Measurements from ENCODE around the gene POTEC. TPM values are rescaled to one million over a fixed set of nuclear protein-coding genes. Genes with fewer than 3 reads are reported as not detected.
"Not testable (repeated sequence)": the region's sequence is repeated elsewhere in the genome, so short reads cannot be mapped to it uniquely, and the experiment has no call there.

POTEC gene
- total RNA-seq (2014; rRNA removed; shearing (Covaris generic)), result not detected in 2 replicates

DNA sequence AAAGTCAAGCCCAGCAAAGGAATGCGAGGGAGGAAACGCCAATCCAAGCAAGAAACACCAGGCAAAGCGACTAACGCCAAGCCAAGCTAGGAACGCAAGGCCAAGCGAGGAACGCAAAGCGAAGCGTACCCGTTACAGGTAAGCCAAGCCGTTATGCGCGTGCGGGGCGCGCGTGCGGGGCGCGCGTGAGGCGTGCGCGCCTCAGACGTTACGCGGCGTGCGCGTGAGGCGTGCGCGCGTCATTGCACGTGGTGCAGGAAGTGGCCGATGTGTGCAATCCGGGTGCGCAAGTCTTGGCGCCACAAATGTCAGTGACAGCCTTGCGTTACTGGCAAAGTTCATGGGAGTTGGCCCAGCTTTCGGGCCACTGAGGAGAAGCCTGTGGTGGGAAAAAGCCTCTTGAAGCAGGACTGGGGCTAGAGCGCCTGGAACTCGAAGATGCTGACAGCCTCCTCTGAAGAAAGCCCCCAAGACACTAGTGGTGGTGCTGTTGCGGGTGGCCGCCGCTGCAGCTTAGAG is at the start of gene POTEC:
Gene POTEC, minus strand, starts transcription at position 155 of the 519 bp plus-strand sequence. CDS start 454 bp downstream, outside the sequence.
- H3K36me3 ChIP-seq (replicated peaks; ENCODE audit: control insufficient read depth, insufficient read depth, low read length); DNase-seq; H3K4me3 ChIP-seq (ENCODE audit: insufficient read depth, low read depth, low read length); H3K27me3 ChIP-seq (ENCODE audit: control insufficient read depth, insufficient read depth, low read length): not testable (repeated sequence)

DNA sequence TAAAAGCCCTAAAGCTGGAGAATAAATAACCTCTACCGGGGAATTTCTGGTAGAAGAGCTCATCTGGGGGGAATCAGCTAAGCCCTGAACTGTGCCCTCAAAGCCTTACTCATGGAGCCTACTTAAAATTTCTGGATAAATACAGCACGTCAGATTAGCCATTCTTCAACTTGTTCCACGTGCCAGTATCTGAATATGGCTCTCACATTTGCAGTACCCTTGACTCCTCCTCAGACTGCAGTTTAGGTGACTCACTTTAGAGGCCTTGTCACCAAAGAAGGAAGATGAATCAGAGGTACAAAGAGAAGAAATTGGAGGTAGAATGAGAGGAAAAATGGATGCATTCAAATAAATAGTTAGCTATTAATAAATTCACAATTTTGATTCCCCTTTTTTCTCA is 34.6 kb upstream of the POTEC start:
- no peak for DNase-seq
- Histone ChIP-seq H3K36me3 (replicated peaks; ENCODE audit: control insufficient read depth, insufficient read depth, low read length) (no peaks in the 10 kb centered on the region), H3K27me3 (ENCODE audit: control insufficient read depth, insufficient read depth, low read length) (no peaks in the 10 kb centered on the region), H3K4me3 (ENCODE audit: insufficient read depth, low read depth, low read length) (no peak overlapping the region)

DNA sequence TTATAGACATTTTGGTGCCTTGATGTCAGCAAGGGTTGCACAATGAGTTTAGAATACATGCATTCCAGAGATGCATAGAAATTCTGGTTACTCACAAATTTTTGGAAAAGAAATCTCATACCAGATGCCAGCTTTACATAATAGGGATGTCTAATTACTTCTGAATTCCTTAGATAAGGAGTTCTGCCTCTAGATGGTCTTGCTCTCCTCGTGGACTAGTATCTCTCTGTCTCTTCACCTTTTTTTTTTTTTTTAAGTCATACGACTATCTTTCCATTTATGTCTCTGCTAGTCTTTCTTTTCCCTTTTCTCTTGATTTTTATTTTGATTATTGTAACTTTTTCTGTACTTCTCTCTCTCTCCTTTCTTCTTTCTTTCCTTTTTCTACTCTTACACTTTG is 16.1 kb upstream of the POTEC start:
- not testable (repeated sequence) for H3K4me3 ChIP-seq (ENCODE audit: insufficient read depth, low read depth, low read length); DNase-seq; H3K36me3 ChIP-seq (replicated peaks; ENCODE audit: control insufficient read depth, insufficient read depth, low read length); H3K27me3 ChIP-seq (ENCODE audit: control insufficient read depth, insufficient read depth, low read length)

DNA sequence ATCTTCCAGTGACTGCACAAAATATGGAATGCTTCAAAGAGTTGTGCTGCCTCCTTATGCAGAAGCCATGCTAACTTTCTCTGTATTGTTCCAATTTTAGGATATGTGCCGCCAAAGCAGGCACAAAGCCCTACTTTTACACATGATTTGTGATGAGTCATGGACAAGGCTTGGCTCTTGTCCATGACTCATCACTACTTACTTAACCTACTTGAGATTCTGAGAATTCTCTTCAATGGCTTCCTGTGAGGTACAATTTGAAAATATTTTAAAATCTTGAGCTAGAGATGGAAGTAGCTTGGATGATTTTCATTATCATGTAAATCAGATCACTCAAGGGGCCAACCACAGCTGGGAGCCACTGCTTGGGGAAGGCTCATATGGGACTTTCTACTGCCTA is 11.7 kb downstream of the POTEC start:
- not testable (repeated sequence) for DNase-seq; H3K36me3 ChIP-seq (replicated peaks; ENCODE audit: control insufficient read depth, insufficient read depth, low read length); H3K4me3 ChIP-seq (ENCODE audit: insufficient read depth, low read depth, low read length); H3K27me3 ChIP-seq (ENCODE audit: control insufficient read depth, insufficient read depth, low read length)

DNA sequence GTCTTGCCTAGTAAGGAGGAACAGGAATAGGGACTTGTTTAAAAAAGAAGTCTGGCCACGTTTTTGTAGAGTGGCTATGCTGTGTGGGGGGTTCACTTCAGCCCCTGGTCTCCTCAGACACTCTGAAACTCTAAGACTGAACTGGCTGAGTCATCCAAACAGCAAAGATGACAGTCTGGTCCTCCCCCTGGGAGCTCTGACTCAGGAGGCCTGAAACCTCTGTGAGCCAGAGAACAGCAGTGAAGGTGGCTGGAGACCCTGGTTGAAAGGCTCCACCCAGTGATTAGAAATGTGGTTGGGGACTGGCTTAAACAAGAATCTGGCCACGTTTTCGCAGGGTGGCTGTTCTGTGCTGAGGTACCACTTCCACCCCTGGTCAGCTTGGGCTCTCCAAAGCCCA is 32.7 kb downstream of the POTEC start:
- H3K27me3 ChIP-seq (ENCODE audit: control insufficient read depth, insufficient read depth, low read length); DNase-seq; H3K36me3 ChIP-seq (replicated peaks; ENCODE audit: control insufficient read depth, insufficient read depth, low read length); H3K4me3 ChIP-seq (ENCODE audit: insufficient read depth, low read depth, low read length): not testable (repeated sequence)

DNA sequence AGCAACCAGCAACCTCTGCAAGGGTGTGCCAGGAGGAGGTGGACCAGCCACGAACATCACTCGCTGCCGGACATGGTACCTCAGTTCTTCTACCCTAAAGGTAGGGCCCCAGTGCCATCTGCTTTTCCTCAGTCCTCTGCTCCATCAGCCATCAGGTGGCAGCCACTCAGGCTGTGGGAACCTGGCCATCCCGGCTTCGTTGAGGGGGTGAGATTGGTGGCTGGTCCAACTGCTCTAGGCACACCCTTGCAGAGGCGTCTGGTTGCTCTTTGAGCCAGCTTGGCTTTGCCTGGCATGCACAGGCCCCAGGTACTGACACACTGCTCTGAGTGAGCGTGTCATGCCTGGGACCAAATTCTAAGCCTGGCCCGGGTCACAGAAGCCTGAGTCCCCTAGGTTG is 39.7 kb downstream of the POTEC start:
- DNase-seq; H3K36me3 ChIP-seq (replicated peaks; ENCODE audit: control insufficient read depth, insufficient read depth, low read length); H3K27me3 ChIP-seq (ENCODE audit: control insufficient read depth, insufficient read depth, low read length); H3K4me3 ChIP-seq (ENCODE audit: insufficient read depth, low read depth, low read length): not testable (repeated sequence)

DNA sequence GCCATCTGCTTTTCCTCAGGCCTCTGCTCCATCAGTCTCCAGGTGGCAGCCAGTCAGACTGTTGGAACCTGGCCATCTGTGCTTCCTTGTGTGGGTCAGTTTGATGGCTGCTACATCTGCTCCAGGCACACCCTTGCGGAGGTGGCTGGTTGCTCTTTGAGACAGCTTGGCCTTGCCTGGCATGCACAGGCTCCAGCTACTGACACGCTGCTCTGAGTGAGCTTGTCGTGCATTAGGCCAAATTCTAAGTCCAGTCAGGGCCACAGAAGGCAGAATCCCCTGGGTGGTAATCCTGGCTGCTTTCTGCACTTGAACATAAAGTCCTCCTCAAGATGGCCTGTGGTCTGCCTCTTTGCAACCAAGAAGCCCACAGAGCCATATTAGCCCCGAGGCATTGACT is 41.5 kb downstream of the POTEC start:
- H3K4me3 ChIP-seq (ENCODE audit: insufficient read depth, low read depth, low read length); DNase-seq; H3K36me3 ChIP-seq (replicated peaks; ENCODE audit: control insufficient read depth, insufficient read depth, low read length); H3K27me3 ChIP-seq (ENCODE audit: control insufficient read depth, insufficient read depth, low read length): not testable (repeated sequence)

DNA sequence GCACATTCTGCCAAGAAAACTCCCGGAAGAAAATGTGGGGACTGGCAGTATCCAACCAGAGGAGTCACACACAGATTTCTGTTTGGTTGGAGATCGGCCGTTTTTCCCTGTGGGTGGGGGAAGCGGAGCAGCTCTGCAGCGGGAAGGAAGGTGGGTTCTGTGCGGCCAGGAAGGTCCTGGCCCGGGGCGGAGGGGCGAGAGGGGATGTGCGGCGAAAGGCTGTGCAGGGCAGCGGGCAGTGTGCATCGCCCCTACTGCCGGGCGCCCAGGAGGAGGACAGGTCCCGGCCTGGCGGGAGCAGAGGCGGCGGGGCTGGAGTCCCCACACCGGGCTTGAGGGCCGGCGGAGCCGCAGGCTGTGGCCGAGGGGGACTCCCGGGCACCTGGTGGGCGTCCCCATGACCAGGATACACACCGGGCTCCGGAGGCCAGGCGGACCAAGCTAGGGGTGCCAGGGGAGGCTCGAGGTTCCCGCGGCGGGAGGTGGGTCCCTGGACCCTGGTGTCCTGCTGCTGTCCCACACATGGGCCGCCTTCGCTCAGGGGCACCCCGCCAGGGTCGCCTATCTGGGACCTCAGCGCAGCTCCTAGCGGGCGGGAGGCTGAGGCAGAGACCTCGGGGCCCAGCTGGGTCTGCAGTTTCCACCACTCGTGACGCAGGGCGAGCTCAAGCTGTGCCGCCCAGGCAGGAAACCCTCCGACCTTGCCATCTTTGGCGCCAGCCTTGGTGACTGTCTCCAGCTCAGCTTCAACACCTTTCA is 54.0 kb downstream of the POTEC start:
- not testable (repeated sequence) for H3K36me3 ChIP-seq (replicated peaks; ENCODE audit: control insufficient read depth, insufficient read depth, low read length); H3K4me3 ChIP-seq (ENCODE audit: insufficient read depth, low read depth, low read length); H3K27me3 ChIP-seq (ENCODE audit: control insufficient read depth, insufficient read depth, low read length)
- peak; percentile 7 for DNase-seq

DNA sequence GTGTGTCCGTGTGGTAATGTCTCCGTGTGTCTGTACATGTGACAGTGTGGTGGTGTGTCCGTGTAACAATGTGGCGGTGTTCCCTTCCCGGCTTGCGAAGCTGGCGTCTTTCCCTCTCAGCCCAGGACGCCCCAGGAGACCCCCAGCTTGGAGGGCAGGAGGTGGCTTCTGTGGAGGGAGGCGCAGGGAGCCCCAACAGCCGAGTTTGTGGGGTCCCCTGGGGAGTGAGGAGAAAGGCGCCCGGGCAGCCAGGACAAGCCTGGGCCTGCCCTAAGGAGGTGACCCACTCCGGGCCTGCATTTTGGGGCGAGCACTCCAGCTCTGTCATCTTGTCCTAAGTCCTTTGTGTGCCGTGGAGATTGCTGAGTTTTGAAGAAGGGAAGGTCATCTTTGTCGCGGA is 54.6 kb downstream of the POTEC start:
- not testable (repeated sequence) for H3K27me3 ChIP-seq (ENCODE audit: control insufficient read depth, insufficient read depth, low read length)

DNA sequence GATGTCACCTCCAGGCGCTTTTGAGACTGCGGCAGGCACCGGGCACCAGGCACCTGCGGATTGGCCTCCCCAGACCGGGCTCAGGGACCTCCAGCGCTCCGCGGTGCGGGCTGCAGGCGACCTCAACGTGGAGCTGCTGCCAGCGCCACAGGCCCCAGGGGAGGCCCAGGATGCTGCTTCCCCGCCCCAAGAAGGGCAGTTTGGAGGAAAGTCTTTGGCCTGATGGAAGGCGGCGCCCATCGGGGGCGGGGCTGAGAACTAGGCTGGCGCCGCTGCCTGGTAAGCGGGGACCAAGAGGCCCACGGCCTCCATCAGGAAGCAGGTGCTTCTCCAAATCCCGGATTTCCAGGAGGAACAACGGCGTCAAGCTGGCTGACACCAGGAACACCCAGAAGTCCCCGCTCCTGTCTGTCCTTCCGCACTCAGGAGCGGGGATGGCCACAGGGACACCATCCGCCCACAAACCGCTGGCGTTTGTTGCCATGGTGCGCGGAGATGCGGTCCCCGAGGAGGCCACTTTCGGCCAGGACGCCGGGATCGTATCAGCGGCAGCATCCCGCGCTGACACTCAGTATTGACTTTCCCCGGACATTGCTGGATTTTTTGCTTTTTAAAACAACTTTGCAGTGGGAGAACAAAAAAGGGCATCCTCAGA is 56.3 kb downstream of the POTEC start:
- not testable (repeated sequence) for DNase-seq; H3K36me3 ChIP-seq (replicated peaks; ENCODE audit: control insufficient read depth, insufficient read depth, low read length); H3K4me3 ChIP-seq (ENCODE audit: insufficient read depth, low read depth, low read length); H3K27me3 ChIP-seq (ENCODE audit: control insufficient read depth, insufficient read depth, low read length)

More for the DNA sequence above, 54.6 kb downstream of the POTEC start:
- H3K36me3 ChIP-seq (replicated peaks; ENCODE audit: control insufficient read depth, insufficient read depth, low read length); DNase-seq; H3K4me3 ChIP-seq (ENCODE audit: insufficient read depth, low read depth, low read length): not testable (repeated sequence)

DNA sequence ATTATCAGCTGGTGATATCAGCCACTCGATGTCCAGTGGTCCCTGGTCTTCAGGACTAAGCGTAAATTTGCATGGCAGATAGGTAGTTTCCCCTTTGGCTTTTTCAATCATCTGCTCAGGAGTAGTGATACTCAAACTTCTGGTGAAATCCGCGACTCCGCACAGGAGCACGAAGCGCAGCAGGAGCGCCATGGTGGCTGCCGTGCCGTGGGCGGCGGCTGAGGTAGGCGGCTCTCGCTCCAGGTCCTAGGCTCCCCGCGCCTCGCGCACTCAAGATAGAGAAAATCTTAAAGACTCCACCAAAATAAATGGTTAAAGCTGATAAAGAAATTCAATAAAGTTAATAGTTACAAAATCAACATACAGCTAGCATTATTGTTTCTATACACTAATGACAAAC is 64.3 kb downstream of the POTEC start:
- not testable (repeated sequence) for H3K27me3 ChIP-seq (ENCODE audit: control insufficient read depth, insufficient read depth, low read length); DNase-seq

DNA sequence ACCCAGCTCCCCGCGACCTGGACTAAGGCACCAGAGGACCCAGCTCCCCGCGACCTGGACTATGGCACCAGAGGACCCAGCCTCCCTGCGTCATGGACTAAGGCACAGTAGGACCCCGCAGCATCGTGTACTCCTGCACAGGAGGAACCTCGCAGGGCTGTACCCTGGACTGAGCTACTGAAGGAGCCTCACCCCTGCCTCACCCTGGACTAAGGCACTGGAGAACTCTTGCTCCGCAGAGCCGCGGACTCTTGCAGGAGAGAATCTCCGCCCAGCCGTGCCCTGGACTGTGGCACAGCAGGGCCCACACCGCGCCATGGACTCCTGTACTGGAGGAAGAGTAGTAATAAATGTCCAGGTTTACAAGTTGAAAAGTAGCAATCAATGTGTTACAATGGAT is 67.9 kb downstream of the POTEC start:
- H3K4me3 ChIP-seq (ENCODE audit: insufficient read depth, low read depth, low read length); DNase-seq; H3K27me3 ChIP-seq (ENCODE audit: control insufficient read depth, insufficient read depth, low read length); H3K36me3 ChIP-seq (replicated peaks; ENCODE audit: control insufficient read depth, insufficient read depth, low read length): not testable (repeated sequence)

More for the DNA sequence above, 64.3 kb downstream of the POTEC start:
- H3K36me3 ChIP-seq (replicated peaks; ENCODE audit: control insufficient read depth, insufficient read depth, low read length); H3K4me3 ChIP-seq (ENCODE audit: insufficient read depth, low read depth, low read length): not testable (repeated sequence)

DNA sequence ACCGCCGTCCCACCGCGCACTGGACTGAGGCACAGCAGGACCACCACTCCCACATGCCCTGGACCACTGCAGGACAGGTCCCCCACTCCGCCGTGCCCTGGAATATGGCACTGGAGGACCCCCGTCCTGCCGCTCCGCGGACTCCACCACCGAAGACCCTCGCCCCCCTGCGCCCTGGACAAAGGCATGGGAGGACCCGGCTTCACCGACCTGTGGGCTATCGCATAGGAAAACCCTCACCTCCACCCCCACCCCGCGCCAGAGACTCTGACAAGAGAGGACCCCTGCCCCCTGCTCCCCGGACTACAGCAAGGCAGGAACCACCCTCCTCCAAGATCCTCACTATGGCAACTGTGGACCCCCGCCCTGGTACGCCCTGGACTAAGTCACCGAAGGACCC is 68.6 kb downstream of the POTEC start:
- H3K27me3 ChIP-seq (ENCODE audit: control insufficient read depth, insufficient read depth, low read length); H3K4me3 ChIP-seq (ENCODE audit: insufficient read depth, low read depth, low read length); DNase-seq; H3K36me3 ChIP-seq (replicated peaks; ENCODE audit: control insufficient read depth, insufficient read depth, low read length): not testable (repeated sequence)

DNA sequence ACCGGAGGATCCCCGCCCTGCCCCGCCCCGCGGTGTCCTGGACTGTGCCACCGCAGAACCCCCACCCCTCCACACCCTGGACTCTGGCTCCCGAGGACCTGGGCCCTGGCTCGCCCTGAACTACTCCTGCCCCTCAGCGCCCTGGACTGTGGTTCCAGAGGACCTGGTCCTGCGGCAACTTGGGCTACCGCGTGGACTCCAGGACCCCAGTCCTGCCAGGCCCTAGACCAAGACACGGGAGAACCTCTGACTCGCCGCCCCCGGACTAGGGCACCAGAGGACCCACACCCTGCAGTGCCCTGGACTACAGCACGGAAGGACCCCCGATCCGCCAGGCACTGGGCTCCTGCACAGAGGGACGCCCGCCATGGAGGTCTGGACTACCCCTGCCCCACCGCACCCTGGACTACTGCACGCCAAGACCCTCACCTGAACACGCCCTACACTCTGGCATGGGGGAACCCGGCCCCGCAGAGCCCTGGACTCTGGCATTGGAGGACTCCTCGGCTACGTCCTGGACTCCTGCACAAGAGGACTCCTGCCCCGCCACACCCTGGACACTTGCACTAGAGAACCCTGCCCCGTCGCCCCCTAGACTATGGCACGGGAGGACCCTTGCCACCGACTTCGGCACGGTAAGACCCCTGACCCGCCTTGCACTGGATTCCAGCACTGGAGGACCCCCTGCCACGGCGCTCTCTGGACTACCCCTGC is 69.2 kb downstream of the POTEC start:
- not testable (repeated sequence) for H3K36me3 ChIP-seq (replicated peaks; ENCODE audit: control insufficient read depth, insufficient read depth, low read length); H3K27me3 ChIP-seq (ENCODE audit: control insufficient read depth, insufficient read depth, low read length); DNase-seq; H3K4me3 ChIP-seq (ENCODE audit: insufficient read depth, low read depth, low read length)

Measured in H7 (cell line).